HepG2 (cell line): Measurements from ENCODE around the gene SPAG8. TPM values are rescaled to one million over a fixed set of nuclear protein-coding genes. Genes with fewer than 3 reads are reported as not detected.

Experiments used
- AKAP8 ChIP-seq: sonication (generic); formaldehyde crosslinking; IDR thresholded peaks from 2 replicates; pipeline ENCODE4 v1.5.1; 2020; ENCODE audit warnings: mild to moderate bottlenecking, missing genetic modification reagents
- ARNTL ChIP-seq: sonication (generic); formaldehyde crosslinking; IDR thresholded peaks from 2 replicates; pipeline ENCODE4 v1.4.0; 2020; ENCODE audit warnings: mild to moderate bottlenecking, missing genetic modification reagents
- ESRRA ChIP-seq: sonication (generic); formaldehyde crosslinking; IDR thresholded peaks from 2 replicates; pipeline ENCODE4 v1.5.1; 2020; ENCODE audit warnings: mild to moderate bottlenecking, low read depth, missing genetic modification reagents
- GFI1 ChIP-seq: sonication (generic); formaldehyde crosslinking; IDR thresholded peaks from 2 replicates; pipeline ENCODE4 v1.5.0; 2020; ENCODE audit warnings: missing genetic modification reagents, mild to moderate bottlenecking, borderline replicate concordance
- HMG20A ChIP-seq: IDR thresholded peaks from 2 replicates; pipeline ENCODE4 v1.6.1; 2016; ENCODE audit warnings: borderline replicate concordance
- IKZF1 ChIP-seq: fragments of 450-650 bp; IDR thresholded peaks from 2 replicates; pipeline ENCODE4 v1.7.1; 2016
- KDM6A ChIP-seq: IDR thresholded peaks from 2 replicates; pipeline ENCODE4 v1.6.1; 2016; ENCODE audit warnings: low read depth
- MED1 ChIP-seq: sonication (generic); formaldehyde crosslinking; IDR thresholded peaks from 2 replicates; pipeline ENCODE4 v1.4.0; 2020; ENCODE audit warnings: missing genetic modification reagents
- NBN ChIP-seq: fragments of 450-650 bp; conservative IDR thresholded peaks from 2 replicates; pipeline ENCODE4 v1.6.1; 2017
- PPARG ChIP-seq: conservative IDR thresholded peaks from 2 replicates; pipeline ENCODE4 v1.6.1; 2016; ENCODE audit warnings: missing biosample characterization, missing genetic modification reagents
- PRMT3 ChIP-seq: sonication (generic); formaldehyde crosslinking; IDR thresholded peaks from 2 replicates; pipeline ENCODE4 v1.8.1; 2022; ENCODE audit warnings: low read depth, mild to moderate bottlenecking, moderate library complexity, missing genetic modification reagents, borderline replicate concordance
- RBAK ChIP-seq: sonication (generic); formaldehyde crosslinking; IDR thresholded peaks from 2 replicates; pipeline ENCODE4 v1.5.1; 2020; ENCODE audit warnings: mild to moderate bottlenecking, missing genetic modification reagents
- STAT5B ChIP-seq: sonication (generic); formaldehyde crosslinking; IDR thresholded peaks from 2 replicates; pipeline ENCODE4 v1.4.0; 2020; ENCODE audit warnings: missing genetic modification reagents
- THAP11 ChIP-seq: IDR thresholded peaks from 2 replicates; pipeline ENCODE4 v1.6.1; 2016; ENCODE audit warnings: missing biosample characterization, missing genetic modification reagents
- ZNF33B ChIP-seq: sonication (generic); formaldehyde crosslinking; IDR thresholded peaks from 2 replicates; pipeline ENCODE4 v1.5.1; 2020; ENCODE audit warnings: mild to moderate bottlenecking, missing genetic modification reagents
- ZNF543 ChIP-seq: sonication (generic); formaldehyde crosslinking; IDR thresholded peaks from 2 replicates; pipeline ENCODE4 v1.4.0; 2020; ENCODE audit warnings: mild to moderate bottlenecking, missing genetic modification reagents
- ZNF577 ChIP-seq: sonication (generic); formaldehyde crosslinking; IDR thresholded peaks from 2 replicates; pipeline ENCODE4 v1.4.0; 2020; ENCODE audit warnings: mild to moderate bottlenecking, low read depth, missing genetic modification reagents, borderline replicate concordance
- ZNF75D ChIP-seq: sonication (generic); formaldehyde crosslinking; IDR thresholded peaks from 2 replicates; pipeline ENCODE4 v1.8.1; 2023; ENCODE audit warnings: missing genetic modification reagents, mild to moderate bottlenecking, borderline replicate concordance
- polyA plus RNA-seq, 8 experiments: library from polyadenylated mRNA; depleted of rRNA in 3 of 8; stranded (reverse) in 7 of 8; unstranded in 1 of 8; fragments of >200 nt; fragmentation: Illumina TruSeq in 4 of 8; extraction: Trizol in 4 of 8; gene quantifications; 2 replicates each; pipeline versions ENCODE4 v1.2.1 to v1.2.3, GENCODE V29; 2011 to 2016; ENCODE audit warnings: low read depth in 4 of 8, missing spikeins in 1 of 8, mixed read lengths in 1 of 8; ENCODE audit not compliant: insufficient read depth in 1 of 8
- total RNA-seq, 5 experiments: library from RNA; depleted of rRNA; stranded (reverse); fragments of >200 nt; fragmentation: Illumina TruSeq; extraction: Trizol; gene quantifications; 2 replicates each; pipeline ENCODE4 v1.2.3, GENCODE V29; 2016; ENCODE audit warnings: low read depth in 1 of 5
- TF ChIP-seq, protein P1 (sequence below): fragments of 450-650 bp; IDR thresholded peaks from 2 replicates; pipeline ENCODE4 v1.6.1; 2017; ENCODE audit warnings: mild to moderate bottlenecking
- TF ChIP-seq, protein P2 (sequence below): IDR thresholded peaks from 2 replicates; pipeline ENCODE4 v1.6.1; 2012; ENCODE audit warnings: inconsistent platforms
- TF ChIP-seq, protein P3 (sequence below): sonication (generic); formaldehyde crosslinking; IDR thresholded peaks from 2 replicates; pipeline ENCODE4 v1.5.0; 2020; ENCODE audit warnings: mild to moderate bottlenecking, missing genetic modification reagents
- TF ChIP-seq, protein P4 (sequence below): sonication (generic); formaldehyde crosslinking; IDR thresholded peaks from 2 replicates; pipeline ENCODE4 v1.5.0; 2020; ENCODE audit warnings: mild to moderate bottlenecking, low read depth, missing genetic modification reagents, borderline replicate concordance
- TF ChIP-seq, protein P5 (sequence below): IDR thresholded peaks from 2 replicates; pipeline ENCODE4 v1.6.1; 2018; ENCODE audit warnings: missing genetic modification reagents
- TF ChIP-seq, protein P6 (sequence below): sonication (generic); formaldehyde crosslinking; IDR thresholded peaks from 2 replicates; pipeline ENCODE4 v1.5.0; 2020; ENCODE audit warnings: mild to moderate bottlenecking, missing genetic modification reagents

SPAG8 gene
- total and polyA plus RNA-seq, 2 of the 13 experiments (the other 11 are each of a cell fraction or from before 2014, with no cell fraction given) = 0.18 to 0.27 TPM

DNA sequence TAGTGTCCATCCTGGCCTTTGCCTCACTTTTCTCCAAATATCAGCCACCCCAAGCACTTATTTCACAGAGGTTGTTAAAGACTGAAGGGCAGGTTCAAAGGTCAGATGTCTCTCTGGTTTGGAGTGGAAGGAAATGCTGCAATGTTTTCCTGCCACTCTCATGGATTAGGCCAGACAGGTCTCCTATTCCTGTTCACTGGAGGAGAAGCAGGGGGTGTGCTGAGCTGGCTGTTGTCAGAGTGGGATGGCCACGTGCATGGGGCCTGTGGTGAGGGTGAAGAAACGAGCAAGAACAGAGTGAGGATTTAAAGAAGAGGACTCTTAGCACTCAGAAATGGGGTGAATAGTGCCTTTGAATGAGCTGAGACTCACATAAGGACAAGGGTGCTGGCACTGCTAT, 23.7 kb upstream of the SPAG8 start (continued):
- TF ChIP-seq GFI1 (CRISPR knock-in tag) (no peak), ARNTL (0 out of 2 replicates have a peak, but pooled peaks have one; percentile 55), RBAK (no peak), MED1 (CRISPR knock-in tag) (peak; percentile 24; the same call in 1 of the 2 replicates), ZNF75D (CRISPR knock-in tag) (no peak), IKZF1 (no peak), ZNF543 (CRISPR knock-in tag) (no peak), STAT5B (CRISPR knock-in tag) (no peak), NBN (no peak), PRMT3 (CRISPR knock-in tag) (no peak), KDM6A (CRISPR knock-in tag) (0 out of 2 replicates have a peak, but pooled peaks have one; percentile 24), ZNF577 (CRISPR knock-in tag) (no peak), AKAP8 (CRISPR knock-in tag) (no peak), ZNF33B (CRISPR knock-in tag) (no peak), PPARG (CRISPR knock-in tag) (peak; percentile 68; the same call in 1 of the 2 replicates), ESRRA (CRISPR knock-in tag) (no peak), THAP11 (CRISPR knock-in tag) (no peak), HMG20A (CRISPR knock-in tag) (no peak)
- TF ChIP-seq, protein P1, sequence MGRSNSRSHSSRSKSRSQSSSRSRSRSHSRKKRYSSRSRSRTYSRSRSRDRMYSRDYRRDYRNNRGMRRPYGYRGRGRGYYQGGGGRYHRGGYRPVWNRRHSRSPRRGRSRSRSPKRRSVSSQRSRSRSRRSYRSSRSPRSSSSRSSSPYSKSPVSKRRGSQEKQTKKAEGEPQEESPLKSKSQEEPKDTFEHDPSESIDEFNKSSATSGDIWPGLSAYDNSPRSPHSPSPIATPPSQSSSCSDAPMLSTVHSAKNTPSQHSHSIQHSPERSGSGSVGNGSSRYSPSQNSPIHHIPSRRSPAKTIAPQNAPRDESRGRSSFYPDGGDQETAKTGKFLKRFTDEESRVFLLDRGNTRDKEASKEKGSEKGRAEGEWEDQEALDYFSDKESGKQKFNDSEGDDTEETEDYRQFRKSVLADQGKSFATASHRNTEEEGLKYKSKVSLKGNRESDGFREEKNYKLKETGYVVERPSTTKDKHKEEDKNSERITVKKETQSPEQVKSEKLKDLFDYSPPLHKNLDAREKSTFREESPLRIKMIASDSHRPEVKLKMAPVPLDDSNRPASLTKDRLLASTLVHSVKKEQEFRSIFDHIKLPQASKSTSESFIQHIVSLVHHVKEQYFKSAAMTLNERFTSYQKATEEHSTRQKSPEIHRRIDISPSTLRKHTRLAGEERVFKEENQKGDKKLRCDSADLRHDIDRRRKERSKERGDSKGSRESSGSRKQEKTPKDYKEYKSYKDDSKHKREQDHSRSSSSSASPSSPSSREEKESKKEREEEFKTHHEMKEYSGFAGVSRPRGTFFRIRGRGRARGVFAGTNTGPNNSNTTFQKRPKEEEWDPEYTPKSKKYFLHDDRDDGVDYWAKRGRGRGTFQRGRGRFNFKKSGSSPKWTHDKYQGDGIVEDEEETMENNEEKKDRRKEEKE = no peak
- TF ChIP-seq, protein P2, sequence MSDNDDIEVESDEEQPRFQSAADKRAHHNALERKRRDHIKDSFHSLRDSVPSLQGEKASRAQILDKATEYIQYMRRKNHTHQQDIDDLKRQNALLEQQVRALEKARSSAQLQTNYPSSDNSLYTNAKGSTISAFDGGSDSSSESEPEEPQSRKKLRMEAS = peak; percentile 82
- TF ChIP-seq, protein P3, sequence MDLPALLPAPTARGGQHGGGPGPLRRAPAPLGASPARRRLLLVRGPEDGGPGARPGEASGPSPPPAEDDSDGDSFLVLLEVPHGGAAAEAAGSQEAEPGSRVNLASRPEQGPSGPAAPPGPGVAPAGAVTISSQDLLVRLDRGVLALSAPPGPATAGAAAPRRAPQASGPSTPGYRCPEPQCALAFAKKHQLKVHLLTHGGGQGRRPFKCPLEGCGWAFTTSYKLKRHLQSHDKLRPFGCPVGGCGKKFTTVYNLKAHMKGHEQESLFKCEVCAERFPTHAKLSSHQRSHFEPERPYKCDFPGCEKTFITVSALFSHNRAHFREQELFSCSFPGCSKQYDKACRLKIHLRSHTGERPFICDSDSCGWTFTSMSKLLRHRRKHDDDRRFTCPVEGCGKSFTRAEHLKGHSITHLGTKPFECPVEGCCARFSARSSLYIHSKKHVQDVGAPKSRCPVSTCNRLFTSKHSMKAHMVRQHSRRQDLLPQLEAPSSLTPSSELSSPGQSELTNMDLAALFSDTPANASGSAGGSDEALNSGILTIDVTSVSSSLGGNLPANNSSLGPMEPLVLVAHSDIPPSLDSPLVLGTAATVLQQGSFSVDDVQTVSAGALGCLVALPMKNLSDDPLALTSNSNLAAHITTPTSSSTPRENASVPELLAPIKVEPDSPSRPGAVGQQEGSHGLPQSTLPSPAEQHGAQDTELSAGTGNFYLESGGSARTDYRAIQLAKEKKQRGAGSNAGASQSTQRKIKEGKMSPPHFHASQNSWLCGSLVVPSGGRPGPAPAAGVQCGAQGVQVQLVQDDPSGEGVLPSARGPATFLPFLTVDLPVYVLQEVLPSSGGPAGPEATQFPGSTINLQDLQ = no peak
- TF ChIP-seq, protein P4, sequence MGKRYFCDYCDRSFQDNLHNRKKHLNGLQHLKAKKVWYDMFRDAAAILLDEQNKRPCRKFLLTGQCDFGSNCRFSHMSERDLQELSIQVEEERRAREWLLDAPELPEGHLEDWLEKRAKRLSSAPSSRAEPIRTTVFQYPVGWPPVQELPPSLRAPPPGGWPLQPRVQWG (CRISPR knock-in tag) = no peak
- TF ChIP-seq, protein P5, sequence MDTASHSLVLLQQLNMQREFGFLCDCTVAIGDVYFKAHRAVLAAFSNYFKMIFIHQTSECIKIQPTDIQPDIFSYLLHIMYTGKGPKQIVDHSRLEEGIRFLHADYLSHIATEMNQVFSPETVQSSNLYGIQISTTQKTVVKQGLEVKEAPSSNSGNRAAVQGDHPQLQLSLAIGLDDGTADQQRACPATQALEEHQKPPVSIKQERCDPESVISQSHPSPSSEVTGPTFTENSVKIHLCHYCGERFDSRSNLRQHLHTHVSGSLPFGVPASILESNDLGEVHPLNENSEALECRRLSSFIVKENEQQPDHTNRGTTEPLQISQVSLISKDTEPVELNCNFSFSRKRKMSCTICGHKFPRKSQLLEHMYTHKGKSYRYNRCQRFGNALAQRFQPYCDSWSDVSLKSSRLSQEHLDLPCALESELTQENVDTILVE (CRISPR knock-in tag) = no peak
- TF ChIP-seq, protein P6, sequence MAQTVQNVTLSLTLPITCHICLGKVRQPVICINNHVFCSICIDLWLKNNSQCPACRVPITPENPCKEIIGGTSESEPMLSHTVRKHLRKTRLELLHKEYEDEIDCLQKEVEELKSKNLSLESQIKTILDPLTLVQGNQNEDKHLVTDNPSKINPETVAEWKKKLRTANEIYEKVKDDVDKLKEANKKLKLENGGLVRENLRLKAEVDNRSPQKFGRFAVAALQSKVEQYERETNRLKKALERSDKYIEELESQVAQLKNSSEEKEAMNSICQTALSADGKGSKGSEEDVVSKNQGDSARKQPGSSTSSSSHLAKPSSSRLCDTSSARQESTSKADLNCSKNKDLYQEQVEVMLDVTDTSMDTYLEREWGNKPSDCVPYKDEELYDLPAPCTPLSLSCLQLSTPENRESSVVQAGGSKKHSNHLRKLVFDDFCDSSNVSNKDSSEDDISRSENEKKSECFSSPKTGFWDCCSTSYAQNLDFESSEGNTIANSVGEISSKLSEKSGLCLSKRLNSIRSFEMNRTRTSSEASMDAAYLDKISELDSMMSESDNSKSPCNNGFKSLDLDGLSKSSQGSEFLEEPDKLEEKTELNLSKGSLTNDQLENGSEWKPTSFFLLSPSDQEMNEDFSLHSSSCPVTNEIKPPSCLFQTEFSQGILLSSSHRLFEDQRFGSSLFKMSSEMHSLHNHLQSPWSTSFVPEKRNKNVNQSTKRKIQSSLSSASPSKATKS (CRISPR knock-in tag) = no peak
